Panc1 (cell line): ENCODE results near the gene CES2. TPM values are rescaled to one million over a fixed set of nuclear protein-coding genes. Genes with fewer than 3 reads are reported as not detected.
A peak's percentile ranks its signal among the peaks of the same experiment; 100 is the strongest.

Experiments used
- ATAC-seq: fragments of 200-7000 bp; cut with Tn5 transposase; 2 replicates; pipeline ENCODE4 v1.9.1; 2020; ENCODE audit warnings: mild to moderate bottlenecking, moderate library complexity
- Bru-seq: library from RNA; stranded (reverse); fragments of 400-500 nt; gene quantifications from one replicate; lab custom pipeline; 2021; lab: Mats Ljungman, UMichigan
- BruChase-seq, 2 experiments: library from RNA; stranded (reverse); fragments of 400-500 nt; gene quantifications; one replicate each; lab custom pipeline; 2021; lab: Mats Ljungman, UMichigan
- BruUV-seq: library from RNA; stranded (reverse); fragments of 400-500 nt; replicated peaks from 2 replicates; lab custom pipeline; 2021; lab: Mats Ljungman, UMichigan
- CTCF ChIA-PET: fragments of 300-600 bp; sonication (Branson Sonifier 250); formaldehyde crosslinking; loops from one replicate; lab custom pipeline; 2022; ENCODE audit warnings: antibody characterized with exemption; lab: Charles Lee
- POLR2A ChIA-PET: fragments of 300-600 bp; sonication (Branson Sonifier 250); formaldehyde crosslinking; loops from one replicate; lab custom pipeline; 2022; ENCODE audit warnings: antibody characterized with exemption; lab: Charles Lee
- DNase-seq: peaks from one replicate; pipeline ENCODE4 v3.0.0-alpha.2; 2010; ENCODE audit warnings: low read depth, low spot score
- H3K27ac ChIP-seq: 2 replicates; pipeline ENCODE4 v1.5.1; 2011; ENCODE audit warnings: mild to moderate bottlenecking, low read length, inconsistent platforms
- H3K27me3 ChIP-seq: fragments of 200-500 bp; sonication (Bioruptor generic); 2 replicates; pipeline ENCODE4 v1.6.0; 2014; ENCODE audit warnings: low read length, inconsistent platforms; ENCODE audit not compliant: control insufficient read depth, insufficient read depth
- H3K36me3 ChIP-seq: fragments of 200-500 bp; sonication (Bioruptor generic); 2 replicates; pipeline ENCODE4 v1.5.1; 2014; ENCODE audit warnings: inconsistent platforms, mild to moderate bottlenecking, low read length, moderate library complexity; ENCODE audit not compliant: control insufficient read depth, insufficient read depth
- H3K4me1 ChIP-seq: 2 replicates; pipeline ENCODE4 v1.5.1; 2011; ENCODE audit warnings: inconsistent platforms, mild to moderate bottlenecking, low read length, moderate library complexity; ENCODE audit not compliant: control insufficient read depth, insufficient read depth
- H3K4me3 ChIP-seq, 2 experiments: 2 replicates each; pipeline ENCODE4 v1.5.1; 2011 to 2012; ENCODE audit warnings: low read depth in 2 of 2, low read length in 2 of 2, mild to moderate bottlenecking in 2 of 2, inconsistent platforms in 1 of 2, moderate library complexity in 1 of 2
- H3K9me3 ChIP-seq: fragments of 200-500 bp; sonication (Bioruptor generic); 2 replicates; pipeline ENCODE4 v1.5.1; 2014; ENCODE audit warnings: low read depth, mild to moderate bottlenecking, inconsistent platforms, low read length, moderate library complexity; ENCODE audit not compliant: control insufficient read depth, insufficient read depth
- CTCF ChIP-seq: fragments of 450-650 bp; IDR thresholded peaks from 2 replicates; pipeline ENCODE4 v1.5.1; 2017; ENCODE audit warnings: mild to moderate bottlenecking
- POLR2AphosphoS5 ChIP-seq: IDR thresholded peaks from 2 replicates; pipeline ENCODE4 v1.6.1; 2012; ENCODE audit warnings: mild to moderate bottlenecking, low read depth, low read length, moderate library complexity
- SIN3A ChIP-seq: IDR thresholded peaks from 2 replicates; pipeline ENCODE4 v1.6.1; 2012; ENCODE audit warnings: low read depth, mild to moderate bottlenecking, low read length, moderate library complexity, borderline replicate concordance; ENCODE audit not compliant: insufficient read depth
- TCF7L2 ChIP-seq: IDR thresholded peaks from 2 replicates; pipeline ENCODE4 v1.6.1; 2011; ENCODE audit warnings: mild to moderate bottlenecking, low read depth, low read length, inconsistent platforms
- in situ Hi-C: cut with HindIII; loops from 2 replicates; pipeline ENCODE4 v1.10.0; 2016; ENCODE audit warnings: low sequenced_read_pairs, low pct_unique_long_range_greater_than_20kb
- intact Hi-C: fragments of 100-400 bp; cut with micrococcal nuclease; formaldehyde crosslinking; loops from one replicate; pipeline ENCODE4 v1.10.0; 2022; ENCODE audit not compliant: unreplicated experiment
- long read RNA-seq: library from polyadenylated mRNA; unstranded; transcript quantifications from one replicate; pipeline ENCODE4 v2.0.0, GENCODE V29; 2021; ENCODE audit not compliant: unreplicated experiment
- polyA plus RNA-seq: library from polyadenylated mRNA; unstranded; fragments of >200 nt; gene quantifications from one replicate; pipeline ENCODE4 v1.2.1, GENCODE V29; 2012; ENCODE audit warnings: missing spikeins; ENCODE audit not compliant: insufficient read length
- total RNA-seq: library from RNA; stranded (reverse); gene quantifications from one replicate; pipeline ENCODE4 v1.2.1, GENCODE V29; 2021; ENCODE audit not compliant: unreplicated experiment
- TF ChIP-seq, protein P1 (sequence below), 2 experiments: IDR thresholded peaks; 2 replicates each; pipeline ENCODE4 v1.6.1; 2011 to 2012; ENCODE audit warnings: low read depth in 2 of 2, control low read depth in 1 of 2, low read length in 1 of 2, mild to moderate bottlenecking in 1 of 2, moderate library complexity in 1 of 2; ENCODE audit not compliant: insufficient read depth in 1 of 2

CES2 gene
- total RNA-seq (26.3 TPM), Bru-seq, nascent RNA (percentile 64 among the genes with signal in this experiment), BruChase-seq, experiment 1, labeled RNA remaining after a 2-hour chase (percentile 70 among the genes with signal in this experiment), BruChase-seq, experiment 2, labeled RNA remaining after a 6-hour chase (percentile 77 among the genes with signal in this experiment)
- polyA plus RNA-seq: 20.6 TPM
- long read RNA-seq, transcript CES2-201 (12 exons, 3,927 nt): major isoform, 28 of 60 reads
- long read RNA-seq, partial matches to known transcripts: 14 of 60 reads
- long read RNA-seq, other reads (novel, unspliced or antisense): 13 of 60 reads

DNA sequence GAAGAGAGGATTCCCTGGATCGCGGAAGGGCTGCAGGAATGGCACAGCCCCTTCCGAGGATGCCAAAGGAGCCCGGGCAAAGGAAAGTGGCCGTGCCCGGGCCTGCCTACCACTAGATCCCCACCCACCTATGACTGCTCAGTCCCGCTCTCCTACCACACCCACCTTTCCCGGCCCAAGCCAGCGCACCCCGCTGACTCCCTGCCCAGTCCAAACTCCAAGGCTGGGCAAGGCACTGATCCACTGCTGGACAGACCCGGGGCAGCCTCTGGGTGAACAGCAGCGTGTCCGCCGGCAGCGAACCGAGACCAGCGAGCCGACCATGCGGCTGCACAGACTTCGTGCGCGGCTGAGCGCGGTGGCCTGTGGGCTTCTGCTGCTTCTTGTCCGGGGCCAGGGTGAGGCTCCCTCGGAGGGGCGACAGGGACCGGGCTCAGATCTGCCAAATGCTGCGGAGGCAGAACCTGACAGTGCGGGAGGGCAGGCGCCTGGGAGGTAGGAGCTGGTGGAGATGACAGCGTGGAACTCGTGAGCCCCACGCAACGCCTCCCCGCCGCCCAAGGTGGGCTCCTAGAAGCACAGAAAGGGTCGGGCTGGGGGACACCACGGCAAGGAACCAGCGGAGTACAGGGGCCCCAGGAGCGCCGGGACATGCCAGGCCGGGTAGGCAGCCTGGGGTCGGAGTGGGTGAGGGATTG lies at the start of gene CES2:
Gene CES2 (plus strand): TSS at position 203 of the 698 bp plus-strand sequence. CDS start 120 bp downstream, at position 323.
- peak within 1 kb of the TSS; percentile 80 for H3K27ac ChIP-seq
- ChIA-PET POLR2A (no interaction called here), CTCF (no interaction called here)
- peaks cover 3% of the 10 kb centered on the region for H3K4me1 ChIP-seq
- intact Hi-C loops: no loop called here
- peaks cover 8% of the 10 kb centered on the region; the same call in 1 of the 2 replicates for H3K36me3 ChIP-seq
- peak within 1 kb of the TSS; percentile 83 to 95 for H3K4me3 ChIP-seq
- no peaks in the 10 kb centered on the region for H3K9me3 ChIP-seq
- no peak for DNase-seq
- TF ChIP-seq, protein P1, sequence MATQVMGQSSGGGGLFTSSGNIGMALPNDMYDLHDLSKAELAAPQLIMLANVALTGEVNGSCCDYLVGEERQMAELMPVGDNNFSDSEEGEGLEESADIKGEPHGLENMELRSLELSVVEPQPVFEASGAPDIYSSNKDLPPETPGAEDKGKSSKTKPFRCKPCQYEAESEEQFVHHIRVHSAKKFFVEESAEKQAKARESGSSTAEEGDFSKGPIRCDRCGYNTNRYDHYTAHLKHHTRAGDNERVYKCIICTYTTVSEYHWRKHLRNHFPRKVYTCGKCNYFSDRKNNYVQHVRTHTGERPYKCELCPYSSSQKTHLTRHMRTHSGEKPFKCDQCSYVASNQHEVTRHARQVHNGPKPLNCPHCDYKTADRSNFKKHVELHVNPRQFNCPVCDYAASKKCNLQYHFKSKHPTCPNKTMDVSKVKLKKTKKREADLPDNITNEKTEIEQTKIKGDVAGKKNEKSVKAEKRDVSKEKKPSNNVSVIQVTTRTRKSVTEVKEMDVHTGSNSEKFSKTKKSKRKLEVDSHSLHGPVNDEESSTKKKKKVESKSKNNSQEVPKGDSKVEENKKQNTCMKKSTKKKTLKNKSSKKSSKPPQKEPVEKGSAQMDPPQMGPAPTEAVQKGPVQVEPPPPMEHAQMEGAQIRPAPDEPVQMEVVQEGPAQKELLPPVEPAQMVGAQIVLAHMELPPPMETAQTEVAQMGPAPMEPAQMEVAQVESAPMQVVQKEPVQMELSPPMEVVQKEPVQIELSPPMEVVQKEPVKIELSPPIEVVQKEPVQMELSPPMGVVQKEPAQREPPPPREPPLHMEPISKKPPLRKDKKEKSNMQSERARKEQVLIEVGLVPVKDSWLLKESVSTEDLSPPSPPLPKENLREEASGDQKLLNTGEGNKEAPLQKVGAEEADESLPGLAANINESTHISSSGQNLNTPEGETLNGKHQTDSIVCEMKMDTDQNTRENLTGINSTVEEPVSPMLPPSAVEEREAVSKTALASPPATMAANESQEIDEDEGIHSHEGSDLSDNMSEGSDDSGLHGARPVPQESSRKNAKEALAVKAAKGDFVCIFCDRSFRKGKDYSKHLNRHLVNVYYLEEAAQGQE (IDR thresholded peaks at IDR 0.05; ENCODE audit: insufficient read depth in 1 of 2, low read depth in 2 of 2, low read length in 1 of 2): no peak
- TF ChIP-seq TCF7L2 (0 out of 2 replicates have a peak, but pooled peaks have one; percentile 7), SIN3A (no peak), POLR2AphosphoS5 (no peak), CTCF (no peak)
- BruUV-seq: no TSS peak
- ATAC-seq: peak; percentile 61
- no peaks in the 10 kb centered on the region for H3K27me3 ChIP-seq
- in situ Hi-C loops: no loop called here

- no peaks in the 10 kb centered on the region for H3K9me3 ChIP-seq
- intact Hi-C loops (no loop called here), in situ Hi-C loops (no loop called here)
- BruUV-seq: no TSS peak
- CTCF ChIA-PET: no interaction called here
- H3K4me1 ChIP-seq: no peaks in the 10 kb centered on the region
- no peak overlapping the region for H3K4me3 ChIP-seq
- no peaks in the 10 kb centered on the region for H3K27me3 ChIP-seq
- H3K27ac ChIP-seq: no peak overlapping the region
- POLR2A ChIA-PET: no interaction called here
- no peak for DNase-seq
- H3K36me3 ChIP-seq: no peaks in the 10 kb centered on the region
- TF ChIP-seq CTCF (no peak), POLR2AphosphoS5 (no peak), TCF7L2 (no peak), SIN3A (no peak)
- TF ChIP-seq, protein P1 (IDR thresholded peaks at IDR 0.05; ENCODE audit: insufficient read depth in 1 of 2, low read depth in 2 of 2, low read length in 1 of 2): no peak
- ATAC-seq: no peak
Measured at GRCh38 chr16:66886321-66886720, 49.0 kb upstream of the CES2 start.
